ENCODE data around the gene TNK1.

DNA sequence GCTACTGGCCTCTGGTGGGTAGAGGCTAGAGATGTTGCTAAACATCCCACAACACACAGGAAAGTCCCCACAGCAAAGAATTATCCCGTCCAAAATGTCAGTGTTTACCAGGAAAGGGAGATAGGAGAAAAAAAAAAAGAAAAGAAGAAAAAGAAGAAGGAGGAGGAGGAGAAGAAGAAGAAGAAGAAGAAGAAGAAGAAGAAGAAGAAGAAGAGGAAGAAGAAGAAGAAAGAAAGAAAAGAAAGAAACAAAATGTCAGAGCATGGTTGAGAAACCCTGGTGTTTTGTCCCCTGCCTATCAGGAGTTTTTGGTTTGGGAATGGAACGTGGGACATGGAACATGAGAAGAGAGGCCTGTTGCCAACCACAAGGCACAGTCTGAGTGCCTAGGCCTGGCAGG, 23.5 kb upstream of the TNK1 start:
- TF ChIP-seq, protein P1, sequence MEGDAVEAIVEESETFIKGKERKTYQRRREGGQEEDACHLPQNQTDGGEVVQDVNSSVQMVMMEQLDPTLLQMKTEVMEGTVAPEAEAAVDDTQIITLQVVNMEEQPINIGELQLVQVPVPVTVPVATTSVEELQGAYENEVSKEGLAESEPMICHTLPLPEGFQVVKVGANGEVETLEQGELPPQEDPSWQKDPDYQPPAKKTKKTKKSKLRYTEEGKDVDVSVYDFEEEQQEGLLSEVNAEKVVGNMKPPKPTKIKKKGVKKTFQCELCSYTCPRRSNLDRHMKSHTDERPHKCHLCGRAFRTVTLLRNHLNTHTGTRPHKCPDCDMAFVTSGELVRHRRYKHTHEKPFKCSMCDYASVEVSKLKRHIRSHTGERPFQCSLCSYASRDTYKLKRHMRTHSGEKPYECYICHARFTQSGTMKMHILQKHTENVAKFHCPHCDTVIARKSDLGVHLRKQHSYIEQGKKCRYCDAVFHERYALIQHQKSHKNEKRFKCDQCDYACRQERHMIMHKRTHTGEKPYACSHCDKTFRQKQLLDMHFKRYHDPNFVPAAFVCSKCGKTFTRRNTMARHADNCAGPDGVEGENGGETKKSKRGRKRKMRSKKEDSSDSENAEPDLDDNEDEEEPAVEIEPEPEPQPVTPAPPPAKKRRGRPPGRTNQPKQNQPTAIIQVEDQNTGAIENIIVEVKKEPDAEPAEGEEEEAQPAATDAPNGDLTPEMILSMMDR (tag by site-specific recombination; IDR thresholded peaks at IDR 0.05), result no peak
- TF ChIP-seq, protein P2, sequence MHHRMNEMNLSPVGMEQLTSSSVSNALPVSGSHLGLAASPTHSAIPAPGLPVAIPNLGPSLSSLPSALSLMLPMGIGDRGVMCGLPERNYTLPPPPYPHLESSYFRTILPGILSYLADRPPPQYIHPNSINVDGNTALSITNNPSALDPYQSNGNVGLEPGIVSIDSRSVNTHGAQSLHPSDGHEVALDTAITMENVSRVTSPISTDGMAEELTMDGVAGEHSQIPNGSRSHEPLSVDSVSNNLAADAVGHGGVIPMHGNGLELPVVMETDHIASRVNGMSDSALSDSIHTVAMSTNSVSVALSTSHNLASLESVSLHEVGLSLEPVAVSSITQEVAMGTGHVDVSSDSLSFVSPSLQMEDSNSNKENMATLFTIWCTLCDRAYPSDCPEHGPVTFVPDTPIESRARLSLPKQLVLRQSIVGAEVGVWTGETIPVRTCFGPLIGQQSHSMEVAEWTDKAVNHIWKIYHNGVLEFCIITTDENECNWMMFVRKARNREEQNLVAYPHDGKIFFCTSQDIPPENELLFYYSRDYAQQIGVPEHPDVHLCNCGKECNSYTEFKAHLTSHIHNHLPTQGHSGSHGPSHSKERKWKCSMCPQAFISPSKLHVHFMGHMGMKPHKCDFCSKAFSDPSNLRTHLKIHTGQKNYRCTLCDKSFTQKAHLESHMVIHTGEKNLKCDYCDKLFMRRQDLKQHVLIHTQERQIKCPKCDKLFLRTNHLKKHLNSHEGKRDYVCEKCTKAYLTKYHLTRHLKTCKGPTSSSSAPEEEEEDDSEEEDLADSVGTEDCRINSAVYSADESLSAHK (tag by site-specific recombination; IDR thresholded peaks at IDR 0.05), result no peak

Data from HEK293 (cell line).